ENCODE results near the gene ARHGAP45.
A peak's percentile ranks its signal among the peaks of the same experiment; 100 is the strongest.

The ARHGAP45 gene

DNA sequence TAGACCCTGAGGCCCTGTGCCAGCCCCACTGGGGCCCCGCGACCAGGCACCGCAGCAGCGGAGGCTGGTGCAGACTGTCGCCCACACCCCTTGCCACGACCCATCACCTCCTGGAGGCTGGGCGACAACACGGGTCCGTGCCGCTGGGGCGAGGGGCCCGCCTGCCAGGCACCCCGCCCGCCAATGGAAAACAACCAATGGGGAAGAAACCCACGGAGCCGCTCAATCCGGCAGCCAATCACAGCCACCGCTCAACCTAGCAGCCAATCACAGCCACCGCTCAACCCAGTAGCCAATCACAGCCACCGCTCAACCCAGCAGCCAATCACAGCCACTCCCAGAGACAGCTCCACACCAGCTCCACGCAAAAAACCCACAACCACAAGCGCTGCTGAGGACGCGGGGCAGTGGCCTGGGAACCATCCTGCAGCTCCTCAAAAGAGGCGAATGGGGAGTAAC lies 66.5 kb downstream of the ARHGAP45 start:
- peak; percentile 82 for DNase-seq (ENCODE audit: low read depth)

DNA sequence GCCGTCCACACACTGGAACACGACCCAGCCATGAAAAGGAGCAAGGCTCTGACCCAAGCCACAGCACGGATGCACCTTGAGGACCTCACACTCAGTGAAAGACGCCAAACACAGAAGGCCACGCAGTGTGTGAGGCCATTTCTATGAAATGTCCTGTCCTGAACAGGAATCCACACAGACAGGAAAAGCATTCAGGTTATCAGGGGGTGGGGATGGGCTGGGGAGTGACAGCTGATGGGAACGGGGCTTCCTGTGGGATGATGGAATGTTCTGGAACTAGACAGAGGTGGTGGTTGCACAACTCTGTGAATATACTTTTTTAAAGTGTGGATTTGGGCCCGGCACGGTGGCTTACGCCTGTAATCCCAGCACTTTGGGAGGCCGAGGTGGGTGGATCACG lies 67.5 kb downstream of the ARHGAP45 start:
- no peak for DNase-seq (ENCODE audit: low read depth)

DNA sequence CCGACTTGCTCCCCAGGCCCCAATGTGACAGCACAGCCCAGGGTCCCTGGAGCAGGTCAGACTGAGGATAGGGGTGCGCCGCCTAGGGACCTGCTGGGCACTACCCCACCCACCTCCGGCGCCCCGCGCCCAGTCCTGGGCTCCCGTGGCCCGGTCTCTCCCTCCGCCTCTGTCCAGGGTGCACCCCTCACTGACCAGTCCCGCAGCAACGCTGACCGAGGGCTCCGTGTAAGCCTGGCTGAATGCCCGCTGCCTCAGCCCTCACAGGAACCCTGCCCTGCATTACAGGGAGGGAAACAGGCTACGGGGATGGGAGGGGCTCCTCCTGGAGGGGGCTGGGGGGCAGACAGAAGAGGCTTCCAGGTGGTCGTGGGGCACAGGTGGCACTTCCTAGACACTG lies 68.5 kb downstream of the ARHGAP45 start:
- DNase-seq (ENCODE audit: low read depth), result no peak

DNA sequence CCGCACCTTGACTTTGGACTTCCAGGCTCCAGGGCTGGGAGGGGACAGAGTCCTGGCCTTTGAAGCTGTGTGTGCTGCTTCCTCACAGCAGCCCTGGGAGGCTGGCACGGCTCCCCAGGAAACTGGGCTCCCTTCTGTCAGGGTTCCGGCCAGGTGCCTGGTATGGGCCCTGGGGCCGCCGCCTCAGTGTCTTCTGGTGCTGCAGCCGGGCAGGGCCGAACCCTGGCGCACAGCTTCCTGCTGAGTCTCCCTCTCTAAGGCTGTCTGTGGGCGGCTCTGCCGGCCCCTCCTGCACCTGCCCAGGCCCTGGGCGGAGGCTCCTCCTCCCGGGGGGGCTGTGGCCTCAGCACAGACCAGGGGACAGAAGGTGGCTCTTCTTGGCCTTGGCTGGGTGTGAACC lies 69.2 kb downstream of the ARHGAP45 start:
- DNase-seq (ENCODE audit: low read depth), result no peak
